CD8-positive, alpha-beta memory T cell (primary cell): ENCODE results near the gene CCDC136. TPM values are rescaled to one million over a fixed set of nuclear protein-coding genes. Genes with fewer than 3 reads are reported as not detected.

Source experiments
- CTCF ChIA-PET: fragments of 350-600 bp; sonication (Branson Sonifier 250); formaldehyde crosslinking; loops from one replicate; lab custom pipeline; 2021; ENCODE audit warnings: antibody characterized with exemption; lab: Charles Lee
- POLR2A ChIA-PET: fragments of 350-600 bp; sonication (Branson Sonifier 250); formaldehyde crosslinking; loops from one replicate; lab custom pipeline; 2021; ENCODE audit warnings: antibody characterized with exemption; lab: Charles Lee
- DNase-seq, 5 donors: peaks; one replicate each; pipeline versions ENCODE4 v3.0.0 to v3.0.0-alpha.2; 2020 to 2022; ENCODE audit warnings: mixed read lengths in 1 of 5
- H3K27ac ChIP-seq: one replicate; pipeline ENCODE4 v1.7.0; 2013; ENCODE audit warnings: low read depth, mild to moderate bottlenecking, low read length, moderate library complexity
- H3K27me3 ChIP-seq: 2 replicates; pipeline ENCODE4 v1.7.0; 2013; ENCODE audit warnings: low read length, mild to moderate bottlenecking; ENCODE audit not compliant: insufficient read depth, poor library complexity, severe bottlenecking
- H3K36me3 ChIP-seq: 2 replicates; pipeline ENCODE4 v1.7.0; 2013; ENCODE audit warnings: mild to moderate bottlenecking, low read length, moderate library complexity; ENCODE audit not compliant: insufficient read depth
- H3K4me1 ChIP-seq: 2 replicates; pipeline ENCODE4 v1.7.0; 2013; ENCODE audit warnings: mild to moderate bottlenecking, low read length, moderate library complexity; ENCODE audit not compliant: insufficient read depth
- H3K4me3 ChIP-seq: 2 replicates; pipeline ENCODE4 v1.7.0; 2013; ENCODE audit warnings: mild to moderate bottlenecking, low read length
- H3K9me3 ChIP-seq: 2 replicates; pipeline ENCODE4 v1.7.0; 2013; ENCODE audit warnings: mild to moderate bottlenecking, low read length
- H3K27ac Mint-ChIP-seq, 8 donors: one replicate each; pipeline ENCODE4 v1.8.0; 2020 to 2021; ENCODE audit warnings: mixed read lengths in 8 of 8, mild to moderate bottlenecking in 6 of 8, inconsistent platforms in 3 of 8, moderate library complexity in 3 of 8
- H3K27me3 Mint-ChIP-seq, 2 donors: one replicate each; pipeline ENCODE4 v1.8.0; 2020 to 2021; ENCODE audit warnings: mixed read lengths in 2 of 2, mild to moderate bottlenecking in 1 of 2, moderate library complexity in 1 of 2
- H3K36me3 Mint-ChIP-seq, 3 donors: one replicate each; pipeline ENCODE4 v1.8.0; 2020 to 2021; ENCODE audit warnings: mixed read lengths in 3 of 3, inconsistent platforms in 1 of 3, mild to moderate bottlenecking in 1 of 3
- H3K4me1 Mint-ChIP-seq, 3 donors: one replicate each; pipeline ENCODE4 v1.8.0; 2020 to 2021; ENCODE audit warnings: mixed read lengths in 3 of 3, inconsistent platforms in 1 of 3, mild to moderate bottlenecking in 1 of 3
- H3K4me3 Mint-ChIP-seq, 7 donors: one replicate each; pipeline ENCODE4 v1.8.0; 2020 to 2021; ENCODE audit warnings: mixed read lengths in 7 of 7, mild to moderate bottlenecking in 6 of 7, moderate library complexity in 4 of 7, inconsistent platforms in 2 of 7
- H3K9me3 Mint-ChIP-seq, 5 donors: one replicate each; pipeline ENCODE4 v1.8.0; 2020 to 2022; ENCODE audit warnings: mixed read lengths in 5 of 5, mild to moderate bottlenecking in 3 of 5, moderate library complexity in 2 of 5, inconsistent platforms in 1 of 5
- polyA plus RNA-seq: library from polyadenylated mRNA; unstranded; fragments of 300-500 nt; fragmentation: Illumina TruSeq; gene quantifications from one replicate; pipeline ENCODE4 v1.2.3, GENCODE V29; 2021
- total RNA-seq, 2 experiments: library from RNA; stranded (reverse); gene quantifications; one replicate each; pipeline ENCODE4 v1.2.3, GENCODE V29; 2021

The CCDC136 gene
- total and polyA plus RNA-seq, 3 experiments from 2014 or later: 2.6 to 9.0 (median 8.7) TPM

DNA sequence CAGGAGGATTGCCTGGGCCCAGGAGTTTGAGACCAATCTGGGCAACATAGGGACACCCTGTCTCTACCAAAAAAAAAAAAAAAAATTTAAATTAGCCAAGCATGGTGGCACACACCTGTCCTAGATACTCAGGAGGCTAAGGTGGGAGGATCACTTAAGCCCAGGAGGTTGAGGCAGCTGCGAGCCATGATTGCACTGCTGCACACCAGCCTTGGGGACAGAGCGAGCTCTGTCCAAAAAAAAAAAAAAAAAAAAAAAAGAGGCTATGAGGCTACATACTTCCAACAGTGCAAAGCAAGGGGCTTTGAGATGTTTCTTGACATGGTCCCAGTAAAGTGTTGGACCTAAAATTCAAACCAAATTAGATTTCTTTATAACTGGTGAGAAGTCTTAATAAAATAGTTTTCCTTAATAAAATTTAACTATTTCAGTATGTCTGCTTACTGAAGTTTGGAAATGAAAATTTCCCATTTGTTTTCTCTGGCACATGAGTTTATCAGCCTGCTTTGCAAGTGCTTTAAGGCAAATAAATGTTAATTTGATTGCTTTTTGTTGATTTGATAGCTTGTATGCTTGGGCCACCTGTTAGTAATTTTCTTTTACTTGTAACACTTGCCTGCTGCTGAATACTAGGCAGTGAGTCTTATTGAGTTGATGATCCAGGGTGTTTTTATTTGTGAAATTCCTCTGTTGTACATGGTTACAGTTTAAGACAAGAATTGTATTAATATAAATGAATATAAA lies 36.5 kb upstream of the CCDC136 start:
- Histone ChIP-seq H3K4me3 (no peak overlapping the region), H3K27me3 (no peaks in the 10 kb centered on the region), H3K4me1 (no peaks in the 10 kb centered on the region), H3K9me3 (no peaks in the 10 kb centered on the region), H3K36me3 (peaks cover 23% of the 10 kb centered on the region), H3K27ac (no peak overlapping the region)
- peaks cover 2 to 9% (median 6%) of the 10 kb centered on the region in 3 donors for H3K4me1 Mint-ChIP-seq
- H3K4me3 Mint-ChIP-seq: no peak overlapping the region
- POLR2A ChIA-PET: interaction anchor here (0.6 kb wide), 1 partner anchor 10 kb away, joined by 3 read pairs; no protein-coding TSS in a partner anchor
- H3K9me3 Mint-ChIP-seq: no peaks in the 10 kb centered on the region
- H3K27me3 Mint-ChIP-seq: no peaks in the 10 kb centered on the region
- peak overlapping the region in 1 of 8 donors; percentile 24 for H3K27ac Mint-ChIP-seq
- CTCF ChIA-PET: no interaction called here
- no peak for DNase-seq
- H3K36me3 Mint-ChIP-seq: peaks cover 0 to 83% (median 23%) of the 10 kb centered on the region in 3 donors

DNA sequence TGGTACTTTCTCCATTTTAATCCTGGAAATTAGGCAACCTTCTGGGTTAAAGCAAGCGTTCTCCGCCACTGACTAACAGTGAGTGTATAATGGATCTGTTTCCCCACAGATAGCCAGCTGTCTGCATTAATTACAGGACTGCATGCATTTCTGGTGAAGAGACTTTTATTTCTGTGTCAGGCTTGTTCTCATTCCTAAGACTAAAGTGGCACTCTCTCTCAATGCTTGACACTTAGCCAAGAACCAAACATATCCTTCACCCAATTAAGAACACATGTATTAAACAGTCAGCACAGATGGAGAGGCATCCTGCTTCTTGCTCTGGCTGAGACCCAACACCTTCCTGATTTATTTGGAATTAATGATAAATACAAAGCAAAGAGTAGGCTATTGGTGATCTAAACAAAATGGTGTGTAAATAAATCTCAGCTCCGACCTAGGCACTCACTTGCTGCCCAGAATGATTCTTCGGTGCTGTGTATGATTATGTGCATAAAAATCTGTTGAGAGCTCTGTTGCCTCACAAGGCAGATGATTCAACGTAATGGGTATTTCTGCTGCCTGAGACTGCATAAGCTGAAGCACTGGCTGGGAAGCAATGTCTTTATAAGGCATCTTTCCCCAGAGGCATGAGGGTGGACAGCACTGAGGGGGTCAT lies 35.8 kb upstream of the CCDC136 start:
- POLR2A ChIA-PET: no interaction called here
- Mint-ChIP-seq H3K27ac (peak overlapping the region in 4 of 8 donors; percentile 1 to 56 (median 14)), H3K9me3 (no peaks in the 10 kb centered on the region), H3K36me3 (peaks cover 0 to 85% (median 23%) of the 10 kb centered on the region in 3 donors), H3K27me3 (no peaks in the 10 kb centered on the region), H3K4me1 (peaks cover 2 to 9% (median 5%) of the 10 kb centered on the region in 3 donors), H3K4me3 (no peak overlapping the region)
- Histone ChIP-seq H3K4me1 (no peaks in the 10 kb centered on the region), H3K9me3 (no peaks in the 10 kb centered on the region), H3K4me3 (no peak overlapping the region), H3K27me3 (no peaks in the 10 kb centered on the region), H3K36me3 (peaks cover 23% of the 10 kb centered on the region), H3K27ac (no peak overlapping the region)
- no peak for DNase-seq
- CTCF ChIA-PET: no interaction called here

DNA sequence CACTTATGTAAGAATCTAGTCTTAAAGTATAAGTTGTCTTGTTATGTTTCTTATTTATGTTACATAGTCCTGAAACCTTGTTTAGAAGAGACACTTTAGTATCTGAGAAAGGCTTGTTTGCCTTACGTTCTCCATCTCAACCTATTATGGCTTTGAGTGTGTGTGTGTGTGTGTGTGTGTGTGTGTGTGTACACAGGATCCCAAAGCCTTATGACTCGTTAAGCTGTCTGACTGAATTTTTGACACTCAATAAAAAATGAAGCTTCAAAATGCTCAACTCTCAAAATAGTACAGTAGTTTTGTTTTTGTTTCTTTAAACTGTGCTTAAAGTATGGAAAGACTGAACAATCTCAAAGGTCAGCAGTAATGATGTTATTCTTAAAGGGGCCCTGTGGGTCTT lies 34.6 kb upstream of the CCDC136 start:
- peaks cover 0 to 90% (median 29%) of the 10 kb centered on the region in 3 donors for H3K36me3 Mint-ChIP-seq
- POLR2A ChIA-PET: no interaction called here
- H3K27ac Mint-ChIP-seq: peak overlapping the region in 1 of 8 donors; percentile 52
- no peaks in the 10 kb centered on the region for H3K27me3 Mint-ChIP-seq
- peaks cover 2 to 9% (median 5%) of the 10 kb centered on the region in 3 donors for H3K4me1 Mint-ChIP-seq
- H3K9me3 ChIP-seq: no peaks in the 10 kb centered on the region
- peaks cover 28% of the 10 kb centered on the region for H3K36me3 ChIP-seq
- no peak for DNase-seq
- H3K4me1 ChIP-seq: no peaks in the 10 kb centered on the region
- H3K4me3 ChIP-seq: no peak overlapping the region
- H3K27me3 ChIP-seq: no peaks in the 10 kb centered on the region
- no peak overlapping the region for H3K27ac ChIP-seq
- no peaks in the 10 kb centered on the region for H3K9me3 Mint-ChIP-seq
- CTCF ChIA-PET: interaction anchor here (1.4 kb wide), 1 partner anchor 32 kb away, joined by 3 read pairs; no protein-coding TSS in a partner anchor
- no peak overlapping the region for H3K4me3 Mint-ChIP-seq

DNA sequence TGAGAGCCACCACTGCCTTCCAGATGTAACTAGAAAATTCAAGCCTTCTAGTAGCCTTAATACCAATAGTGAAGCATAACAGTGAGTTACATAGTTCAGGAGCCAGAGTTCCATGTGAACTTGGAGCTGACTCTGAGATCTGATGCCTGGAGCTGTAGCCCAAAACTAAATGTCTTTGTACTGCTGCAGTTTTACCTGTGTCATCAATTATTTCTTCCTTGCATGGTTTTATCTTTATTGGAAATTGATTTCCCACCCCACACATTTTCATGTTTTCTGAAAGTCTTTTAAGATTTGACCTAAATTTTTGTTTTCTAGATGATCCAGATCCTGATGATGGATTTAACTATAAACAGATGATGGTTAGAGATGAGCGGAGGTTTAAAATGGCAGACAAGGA lies 33.2 kb upstream of the CCDC136 start:
- Histone ChIP-seq H3K36me3 (peaks cover 28% of the 10 kb centered on the region), H3K4me1 (no peaks in the 10 kb centered on the region), H3K27ac (no peak overlapping the region), H3K9me3 (no peaks in the 10 kb centered on the region), H3K27me3 (no peaks in the 10 kb centered on the region), H3K4me3 (no peak overlapping the region)
- Mint-ChIP-seq H3K27me3 (no peaks in the 10 kb centered on the region), H3K9me3 (no peaks in the 10 kb centered on the region), H3K36me3 (peaks cover 0 to 86% (median 23%) of the 10 kb centered on the region in 3 donors), H3K27ac (peak overlapping the region in 1 of 8 donors; percentile 15), H3K4me1 (peaks cover 0 to 9% (median 2%) of the 10 kb centered on the region in 3 donors), H3K4me3 (no peak overlapping the region)
- DNase-seq: no peak
- ChIA-PET POLR2A (no interaction called here), CTCF (no interaction called here)

DNA sequence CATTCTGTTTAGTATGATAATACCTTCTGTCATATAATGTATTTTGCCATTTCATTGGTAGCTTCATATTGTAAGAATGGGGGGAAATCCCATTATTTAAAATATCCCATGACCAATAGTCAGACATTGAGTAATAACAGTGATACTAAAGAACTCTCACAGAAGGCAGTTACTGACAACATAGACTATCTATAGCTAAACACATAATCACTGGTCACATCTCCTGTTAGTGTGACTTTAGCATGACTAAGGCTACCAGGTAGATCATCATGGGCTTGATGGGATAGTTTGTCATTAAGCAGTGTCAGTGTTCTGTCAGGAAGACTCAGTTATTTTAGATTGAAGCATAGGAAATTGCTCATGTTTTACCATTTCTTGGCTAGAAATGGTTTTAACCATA lies 32.5 kb upstream of the CCDC136 start:
- POLR2A ChIA-PET: no interaction called here
- Mint-ChIP-seq H3K27me3 (no peaks in the 10 kb centered on the region), H3K27ac (no peak overlapping the region), H3K4me3 (no peak overlapping the region), H3K4me1 (peaks cover 0 to 9% (median 2%) of the 10 kb centered on the region in 3 donors), H3K9me3 (no peaks in the 10 kb centered on the region), H3K36me3 (peaks cover 0 to 85% (median 20%) of the 10 kb centered on the region in 3 donors)
- Histone ChIP-seq H3K9me3 (no peaks in the 10 kb centered on the region), H3K36me3 (peaks cover 23% of the 10 kb centered on the region), H3K27ac (no peak overlapping the region), H3K4me3 (no peak overlapping the region), H3K27me3 (no peaks in the 10 kb centered on the region), H3K4me1 (no peaks in the 10 kb centered on the region)
- CTCF ChIA-PET: no interaction called here
- no peak for DNase-seq

- ChIA-PET POLR2A (no interaction called here), CTCF (interaction anchor here (1.1 kb wide), 1 partner anchor 120 kb away, joined by 3 read pairs; no protein-coding TSS in a partner anchor)
- peaks cover 30% of the 10 kb centered on the region for H3K36me3 ChIP-seq
- no peaks in the 10 kb centered on the region for H3K4me1 ChIP-seq
- Mint-ChIP-seq H3K27ac (no peak overlapping the region), H3K36me3 (peaks cover 0 to 78% (median 16%) of the 10 kb centered on the region in 3 donors), H3K4me1 (no peaks in the 10 kb centered on the region), H3K9me3 (no peaks in the 10 kb centered on the region), H3K27me3 (no peaks in the 10 kb centered on the region), H3K4me3 (no peak overlapping the region)
- no peaks in the 10 kb centered on the region for H3K9me3 ChIP-seq
- no peak overlapping the region for H3K27ac ChIP-seq
- H3K4me3 ChIP-seq: no peak overlapping the region
- H3K27me3 ChIP-seq: no peaks in the 10 kb centered on the region
- DNase-seq: no peak
These were observed 28.2 kb upstream of the CCDC136 start for GRCh38 chr7:128763541-128763940.

DNA sequence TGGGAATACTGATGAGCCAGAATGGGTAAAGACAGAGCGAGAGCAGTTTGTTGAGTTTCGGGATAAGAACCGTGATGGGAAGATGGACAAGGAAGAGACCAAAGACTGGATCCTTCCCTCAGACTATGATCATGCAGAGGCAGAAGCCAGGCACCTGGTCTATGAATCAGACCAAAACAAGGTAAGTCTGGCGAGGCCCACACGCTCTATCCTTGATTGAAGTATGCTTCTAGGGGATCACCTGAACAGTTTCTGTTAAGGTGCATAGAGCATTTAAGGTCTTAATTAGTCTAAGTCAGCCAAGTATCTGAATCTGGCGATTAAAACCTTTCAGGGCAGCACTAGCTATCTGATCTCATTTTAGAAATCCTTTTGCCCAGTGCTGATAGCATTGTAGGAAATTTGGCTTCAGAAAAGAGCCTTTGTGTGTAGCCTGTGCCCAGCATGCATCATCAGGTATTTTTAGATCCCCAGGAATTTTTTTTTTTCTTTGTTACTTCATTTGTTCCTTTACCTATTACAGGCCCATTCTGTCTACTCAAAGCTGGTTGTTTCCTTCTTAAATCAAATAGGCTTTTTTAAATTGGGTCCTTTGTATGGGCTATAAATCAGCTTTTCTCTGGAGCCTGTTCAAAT lies 24.2 kb upstream of the CCDC136 start:
- no peaks in the 10 kb centered on the region for H3K9me3 Mint-ChIP-seq
- POLR2A ChIA-PET: interaction anchor here (0.5 kb wide), 1 partner anchor 22 kb away, joined by 4 read pairs; no protein-coding TSS in a partner anchor
- CTCF ChIA-PET: interaction anchor here (1.0 to 1.4 kb wide), 2 partner anchors 28 to 116 kb away, joined by 3 to 4 read pairs; no protein-coding TSS in a partner anchor
- peak overlapping the region in 2 of 8 donors; percentile 50 to 61 for H3K27ac Mint-ChIP-seq
- H3K27me3 Mint-ChIP-seq: no peaks in the 10 kb centered on the region
- Histone ChIP-seq H3K9me3 (no peaks in the 10 kb centered on the region), H3K4me1 (no peaks in the 10 kb centered on the region), H3K27ac (no peak overlapping the region), H3K4me3 (no peak overlapping the region), H3K27me3 (no peaks in the 10 kb centered on the region), H3K36me3 (peaks cover 25% of the 10 kb centered on the region)
- DNase-seq: no peak
- H3K36me3 Mint-ChIP-seq: peaks cover 8 to 79% (median 32%) of the 10 kb centered on the region in 3 donors
- H3K4me3 Mint-ChIP-seq: no peak overlapping the region
- H3K4me1 Mint-ChIP-seq: no peaks in the 10 kb centered on the region
